Subcutaneous abdominal adipose tissue (tissue), 5 donors: ENCODE measurements around the gene IDI1.

Source experiments
- H3K27ac ChIP-seq: one replicate; pipeline ENCODE4 v1.7.0; 2013; ENCODE audit warnings: low read depth, mild to moderate bottlenecking, inconsistent platforms, low read length, moderate library complexity
- H3K27me3 ChIP-seq, 5 donors: one replicate each; pipeline ENCODE4 v1.7.0; 2013; ENCODE audit warnings: low read length in 5 of 5, inconsistent platforms in 1 of 5; ENCODE audit not compliant: control insufficient read depth in 5 of 5, insufficient read depth in 4 of 5
- H3K36me3 ChIP-seq, 5 donors: one replicate each; pipeline ENCODE4 v1.7.0; 2013; ENCODE audit warnings: low read length in 5 of 5; ENCODE audit not compliant: control insufficient read depth in 5 of 5, insufficient read depth in 5 of 5
- H3K4me1 ChIP-seq, 5 donors: one replicate each; pipeline ENCODE4 v1.7.0; 2013; ENCODE audit warnings: low read length in 5 of 5, mild to moderate bottlenecking in 3 of 5, moderate library complexity in 1 of 5; ENCODE audit not compliant: control insufficient read depth in 5 of 5, insufficient read depth in 5 of 5
- H3K4me3 ChIP-seq, 5 donors: one replicate each; pipeline ENCODE4 v1.7.0; 2013; ENCODE audit warnings: low read length in 5 of 5, low read depth in 1 of 5
- H3K9ac ChIP-seq, 5 donors: one replicate each; pipeline ENCODE4 v1.7.0; 2013; ENCODE audit warnings: low read length in 5 of 5, mild to moderate bottlenecking in 4 of 5, moderate library complexity in 3 of 5
- H3K9me3 ChIP-seq, 5 donors: one replicate each; pipeline ENCODE4 v1.7.0; 2013; ENCODE audit warnings: low read length in 5 of 5; ENCODE audit not compliant: control insufficient read depth in 5 of 5
- donor health status: healthy.
- donor health status: healthy.
- donor health status: healthy.
- donor health status: healthy.
- donor health status: healthy.

The IDI1 gene

GRCh38 chr10:1064964-1065247, 16.0 kb upstream of the IDI1 start:
- no peaks in the 10 kb centered on the region for H3K27me3 ChIP-seq
- no peak overlapping the region for H3K4me3 ChIP-seq
- H3K27ac ChIP-seq = no peak overlapping the region
- no peaks in the 10 kb centered on the region for H3K9me3 ChIP-seq
- H3K4me1 ChIP-seq = peaks cover 0 to 3% (median 0%) of the 10 kb centered on the region in 5 donors
- peaks cover 0 to 12% (median 5%) of the 10 kb centered on the region in 5 donors for H3K36me3 ChIP-seq
- H3K9ac ChIP-seq = no peak overlapping the region

GRCh38 chr10:1063232-1063865, 14.4 kb upstream of the IDI1 start:
- Histone ChIP-seq H3K4me1 (peaks cover 0 to under 1% (median 0%) of the 10 kb centered on the region in 5 donors), H3K9me3 (no peaks in the 10 kb centered on the region), H3K36me3 (peaks cover 0 to 12% (median 5%) of the 10 kb centered on the region in 5 donors), H3K4me3 (no peak overlapping the region), H3K27me3 (no peaks in the 10 kb centered on the region), H3K27ac (no peak overlapping the region), H3K9ac (peak overlapping the region in 1 of 5 donors; percentile 2)

DNA sequence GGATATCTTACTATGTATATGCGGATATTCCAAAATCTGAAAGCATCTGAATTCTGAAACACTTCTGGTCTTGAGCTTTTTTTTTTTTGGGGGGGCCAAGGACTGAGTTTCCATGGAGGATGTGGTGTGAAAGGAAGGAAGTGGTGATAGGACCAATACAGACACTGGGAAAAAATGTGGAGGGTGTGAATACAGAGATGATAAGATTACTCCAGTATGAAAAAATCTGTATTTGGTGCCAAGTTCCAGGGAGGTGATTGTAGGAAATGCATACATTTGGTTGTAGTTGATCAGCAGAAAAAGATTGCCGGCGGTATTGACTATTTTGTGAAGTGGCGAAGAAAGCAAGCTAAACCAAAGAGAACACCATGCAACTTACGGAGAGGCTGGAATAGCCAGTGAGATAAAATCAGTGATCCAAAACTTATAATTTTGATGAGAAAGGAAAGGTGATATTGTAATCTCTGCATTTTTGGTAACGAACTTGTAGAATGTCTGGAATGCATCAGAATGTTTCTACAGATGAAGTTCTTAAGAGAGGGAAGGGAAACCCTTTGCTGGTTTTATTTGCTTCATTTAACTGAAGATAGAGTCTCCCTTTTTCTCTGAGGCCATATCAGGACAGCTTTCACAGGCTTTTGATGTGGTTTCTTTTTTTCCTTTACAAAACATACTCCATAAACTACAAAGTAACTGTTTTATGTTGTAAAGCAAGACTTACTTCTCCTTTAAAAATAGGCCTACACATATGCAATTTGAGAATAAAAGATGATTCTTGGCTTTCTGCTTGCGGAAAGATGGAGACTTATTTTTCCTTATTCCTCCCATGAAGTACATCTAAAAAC, 13.2 kb upstream of the IDI1 start:
- peaks cover 0 to 12% (median 5%) of the 10 kb centered on the region in 5 donors for H3K36me3 ChIP-seq
- H3K9me3 ChIP-seq = no peaks in the 10 kb centered on the region
- peaks cover 0 to 12% (median 11%) of the 10 kb centered on the region in 5 donors for H3K4me1 ChIP-seq
- no peak overlapping the region for H3K9ac ChIP-seq
- H3K27ac ChIP-seq = no peak overlapping the region
- H3K27me3 ChIP-seq = no peaks in the 10 kb centered on the region
- no peak overlapping the region for H3K4me3 ChIP-seq

DNA sequence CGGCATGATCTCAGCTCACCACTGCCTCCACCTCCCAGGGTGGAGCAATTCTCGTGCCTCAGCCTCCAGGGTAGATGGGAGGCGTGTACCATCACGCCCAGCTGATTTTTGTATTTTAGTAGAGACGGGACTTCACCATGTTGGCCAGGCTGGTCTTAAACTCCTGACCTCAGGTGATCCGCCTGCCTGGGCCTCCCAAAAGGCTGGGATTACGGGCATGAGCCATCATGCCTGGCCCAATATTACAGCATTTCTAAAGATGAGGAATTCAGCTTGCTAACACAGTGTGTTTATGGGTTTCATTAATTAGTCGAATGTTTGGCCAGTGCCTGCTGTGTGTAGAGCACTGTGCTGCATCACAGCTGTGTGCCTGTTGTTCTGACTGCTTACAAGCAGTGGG, 11.0 kb upstream of the IDI1 start:
- Histone ChIP-seq H3K27me3 (no peaks in the 10 kb centered on the region), H3K36me3 (peaks cover 0 to 12% (median 5%) of the 10 kb centered on the region in 5 donors), H3K27ac (no peak overlapping the region)

DNA sequence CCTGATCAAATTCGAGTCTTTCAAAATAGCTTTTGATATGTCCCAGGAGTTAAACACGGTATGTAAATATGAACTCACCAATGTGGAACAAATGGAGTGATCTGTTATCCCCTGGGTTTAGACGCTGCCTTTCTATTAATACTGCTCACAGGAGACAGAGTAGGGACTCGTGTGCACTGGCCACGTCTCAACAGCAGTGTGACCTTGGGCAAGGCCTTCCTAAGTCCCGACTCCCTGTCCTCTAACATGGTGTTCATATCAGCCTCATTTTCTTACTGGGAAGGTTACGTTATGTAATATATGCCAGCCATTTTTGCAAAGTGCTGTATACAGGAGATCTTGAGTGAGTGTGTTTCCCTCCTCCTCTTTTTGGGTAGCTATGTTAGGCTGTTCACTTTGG, 9.1 kb upstream of the IDI1 start:
- H3K36me3 ChIP-seq = peaks cover 3 to 14% (median 5%) of the 10 kb centered on the region in 5 donors
- peak overlapping the region in 1 of 5 donors; percentile 90 for H3K4me3 ChIP-seq
- peaks cover 0 to 41% (median 33%) of the 10 kb centered on the region in 5 donors for H3K4me1 ChIP-seq
- H3K27ac ChIP-seq = peak overlapping the region; percentile 98
- no peaks in the 10 kb centered on the region for H3K9me3 ChIP-seq
- no peak overlapping the region for H3K9ac ChIP-seq
- H3K27me3 ChIP-seq = no peaks in the 10 kb centered on the region

More for the DNA sequence above, 11.0 kb upstream of the IDI1 start:
- Histone ChIP-seq H3K9ac (no peak overlapping the region), H3K4me3 (no peak overlapping the region), H3K4me1 (peaks cover 0 to 27% (median 23%) of the 10 kb centered on the region in 5 donors), H3K9me3 (no peaks in the 10 kb centered on the region)

DNA sequence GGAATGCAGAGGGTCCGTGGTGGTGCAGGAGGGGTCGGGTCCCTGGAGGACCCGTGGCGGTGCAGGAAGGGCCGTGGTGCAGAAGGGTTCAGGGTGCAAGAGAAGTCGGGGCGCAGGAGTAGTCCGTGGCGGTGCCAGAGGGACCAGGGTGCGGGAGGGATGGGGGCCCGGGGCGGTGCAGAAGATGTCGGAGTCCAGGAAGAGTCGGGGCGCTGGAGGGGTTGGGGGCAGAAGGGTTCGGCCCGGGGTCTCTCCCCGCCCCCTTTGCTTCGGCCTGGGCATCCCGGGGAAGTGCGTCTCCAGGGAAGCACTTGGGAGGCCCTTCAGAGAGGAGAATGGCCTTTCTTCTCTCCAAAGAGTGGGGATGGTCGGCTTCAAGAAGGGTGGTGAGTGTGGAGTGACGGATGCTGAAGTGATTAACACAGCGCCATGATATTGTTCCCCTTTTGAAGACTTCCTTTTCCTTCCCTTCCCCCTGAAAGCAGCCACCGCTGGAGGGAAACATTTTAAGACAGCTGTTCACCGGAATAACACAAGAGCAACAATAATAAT, 8.3 kb upstream of the IDI1 start:
- peak overlapping the region; percentile 69 to 98 (median 92) for H3K4me3 ChIP-seq
- H3K9ac ChIP-seq = peak overlapping the region in 4 of 5 donors; percentile 82 to 99 (median 91)
- H3K36me3 ChIP-seq = peaks cover 8 to 21% (median 12%) of the 10 kb centered on the region in 5 donors
- no peaks in the 10 kb centered on the region for H3K9me3 ChIP-seq
- H3K4me1 ChIP-seq = peaks cover 0 to 41% (median 33%) of the 10 kb centered on the region in 5 donors
- H3K27ac ChIP-seq = peak overlapping the region; percentile 98
- H3K27me3 ChIP-seq = no peaks in the 10 kb centered on the region

GRCh38 chr10:1056326-1057105, 7.6 kb upstream of the IDI1 start, which contains the start of gene WDR37:
Gene WDR37, plus strand, starts transcription at chr10:1056385. Its CDS starts 15,771 bp downstream, at chr10:1072156.
- peak within 1 kb of the TSS; percentile 98 for H3K27ac ChIP-seq
- H3K9me3 ChIP-seq = no peaks in the 10 kb centered on the region
- H3K4me3 ChIP-seq = peak within 1 kb of the TSS; percentile 90 to 98 (median 92)
- peaks cover 10 to 28% (median 12%) of the 10 kb centered on the region in 5 donors for H3K36me3 ChIP-seq
- H3K27me3 ChIP-seq = no peaks in the 10 kb centered on the region
- H3K9ac ChIP-seq = peak within 1 kb of the TSS; percentile 82 to 99 (median 91)
- peaks cover 0 to 41% (median 33%) of the 10 kb centered on the region in 5 donors for H3K4me1 ChIP-seq

DNA sequence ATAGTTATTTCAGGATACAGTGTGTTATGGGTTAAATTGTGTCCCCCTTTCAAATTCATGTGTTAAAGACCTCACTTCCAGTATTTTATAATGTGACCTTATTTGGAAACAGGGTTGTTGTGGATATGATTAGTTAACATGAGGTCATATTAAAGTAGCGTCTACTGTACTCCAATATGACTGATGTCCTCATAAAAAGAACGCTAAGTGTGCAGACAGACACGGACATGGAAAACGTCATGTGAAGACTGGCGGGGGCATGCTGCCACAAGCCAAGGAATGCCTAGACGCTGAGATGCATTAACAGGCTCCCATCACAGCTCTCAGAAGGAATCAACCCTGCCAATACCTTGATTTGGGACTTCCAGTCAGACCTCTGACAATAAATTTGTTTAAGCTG, 5.8 kb upstream of the IDI1 start:
- Histone ChIP-seq H3K9me3 (no peaks in the 10 kb centered on the region), H3K9ac (no peak overlapping the region), H3K4me3 (peak overlapping the region in 2 of 5 donors; percentile 17 to 30), H3K36me3 (peaks cover 12 to 29% (median 14%) of the 10 kb centered on the region in 5 donors), H3K4me1 (peaks cover 2 to 51% (median 47%) of the 10 kb centered on the region in 5 donors), H3K27me3 (no peaks in the 10 kb centered on the region), H3K27ac (no peak overlapping the region)

DNA sequence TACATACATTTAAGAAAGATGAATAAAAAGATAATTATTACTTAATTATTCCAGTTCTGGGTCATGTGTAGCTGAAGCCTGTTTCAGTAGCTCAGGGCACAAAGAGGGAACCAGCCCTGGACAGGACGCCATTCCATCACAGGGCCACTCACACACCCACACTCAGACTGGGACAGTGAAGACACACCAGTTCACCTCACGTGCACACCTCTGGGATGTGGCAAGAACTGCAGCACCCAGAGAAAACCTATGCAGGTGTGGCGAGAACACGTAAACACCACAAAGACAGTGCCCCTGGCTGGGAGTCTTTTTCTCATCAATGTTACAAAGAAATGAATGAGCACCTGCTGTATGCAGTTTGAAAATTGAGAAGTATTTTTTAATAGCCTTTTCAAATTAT, 1.6 kb upstream of the IDI1 start:
- H3K36me3 ChIP-seq = peaks cover 12 to 29% (median 14%) of the 10 kb centered on the region in 5 donors
- peaks cover 2 to 50% (median 42%) of the 10 kb centered on the region in 5 donors for H3K4me1 ChIP-seq
- no peak overlapping the region for H3K4me3 ChIP-seq
- H3K9me3 ChIP-seq = no peaks in the 10 kb centered on the region
- H3K27me3 ChIP-seq = no peaks in the 10 kb centered on the region
- peak overlapping the region; percentile 96 for H3K27ac ChIP-seq
- no peak overlapping the region for H3K9ac ChIP-seq
